ENCODE results near the gene WNT7B. TPM values are rescaled to one million over a fixed set of nuclear protein-coding genes. Genes with fewer than 3 reads are reported as not detected.

The WNT7B gene
- total and polyA plus RNA-seq, 2 of the 8 experiments (the other 6 are each of a cell fraction or from before 2014, with no cell fraction given), result 0.14 to 0.24 TPM

GRCh38 chr22:45980268-45980570 is 3.3 kb upstream of the WNT7B start (continued):
- TF ChIP-seq, protein P1, sequence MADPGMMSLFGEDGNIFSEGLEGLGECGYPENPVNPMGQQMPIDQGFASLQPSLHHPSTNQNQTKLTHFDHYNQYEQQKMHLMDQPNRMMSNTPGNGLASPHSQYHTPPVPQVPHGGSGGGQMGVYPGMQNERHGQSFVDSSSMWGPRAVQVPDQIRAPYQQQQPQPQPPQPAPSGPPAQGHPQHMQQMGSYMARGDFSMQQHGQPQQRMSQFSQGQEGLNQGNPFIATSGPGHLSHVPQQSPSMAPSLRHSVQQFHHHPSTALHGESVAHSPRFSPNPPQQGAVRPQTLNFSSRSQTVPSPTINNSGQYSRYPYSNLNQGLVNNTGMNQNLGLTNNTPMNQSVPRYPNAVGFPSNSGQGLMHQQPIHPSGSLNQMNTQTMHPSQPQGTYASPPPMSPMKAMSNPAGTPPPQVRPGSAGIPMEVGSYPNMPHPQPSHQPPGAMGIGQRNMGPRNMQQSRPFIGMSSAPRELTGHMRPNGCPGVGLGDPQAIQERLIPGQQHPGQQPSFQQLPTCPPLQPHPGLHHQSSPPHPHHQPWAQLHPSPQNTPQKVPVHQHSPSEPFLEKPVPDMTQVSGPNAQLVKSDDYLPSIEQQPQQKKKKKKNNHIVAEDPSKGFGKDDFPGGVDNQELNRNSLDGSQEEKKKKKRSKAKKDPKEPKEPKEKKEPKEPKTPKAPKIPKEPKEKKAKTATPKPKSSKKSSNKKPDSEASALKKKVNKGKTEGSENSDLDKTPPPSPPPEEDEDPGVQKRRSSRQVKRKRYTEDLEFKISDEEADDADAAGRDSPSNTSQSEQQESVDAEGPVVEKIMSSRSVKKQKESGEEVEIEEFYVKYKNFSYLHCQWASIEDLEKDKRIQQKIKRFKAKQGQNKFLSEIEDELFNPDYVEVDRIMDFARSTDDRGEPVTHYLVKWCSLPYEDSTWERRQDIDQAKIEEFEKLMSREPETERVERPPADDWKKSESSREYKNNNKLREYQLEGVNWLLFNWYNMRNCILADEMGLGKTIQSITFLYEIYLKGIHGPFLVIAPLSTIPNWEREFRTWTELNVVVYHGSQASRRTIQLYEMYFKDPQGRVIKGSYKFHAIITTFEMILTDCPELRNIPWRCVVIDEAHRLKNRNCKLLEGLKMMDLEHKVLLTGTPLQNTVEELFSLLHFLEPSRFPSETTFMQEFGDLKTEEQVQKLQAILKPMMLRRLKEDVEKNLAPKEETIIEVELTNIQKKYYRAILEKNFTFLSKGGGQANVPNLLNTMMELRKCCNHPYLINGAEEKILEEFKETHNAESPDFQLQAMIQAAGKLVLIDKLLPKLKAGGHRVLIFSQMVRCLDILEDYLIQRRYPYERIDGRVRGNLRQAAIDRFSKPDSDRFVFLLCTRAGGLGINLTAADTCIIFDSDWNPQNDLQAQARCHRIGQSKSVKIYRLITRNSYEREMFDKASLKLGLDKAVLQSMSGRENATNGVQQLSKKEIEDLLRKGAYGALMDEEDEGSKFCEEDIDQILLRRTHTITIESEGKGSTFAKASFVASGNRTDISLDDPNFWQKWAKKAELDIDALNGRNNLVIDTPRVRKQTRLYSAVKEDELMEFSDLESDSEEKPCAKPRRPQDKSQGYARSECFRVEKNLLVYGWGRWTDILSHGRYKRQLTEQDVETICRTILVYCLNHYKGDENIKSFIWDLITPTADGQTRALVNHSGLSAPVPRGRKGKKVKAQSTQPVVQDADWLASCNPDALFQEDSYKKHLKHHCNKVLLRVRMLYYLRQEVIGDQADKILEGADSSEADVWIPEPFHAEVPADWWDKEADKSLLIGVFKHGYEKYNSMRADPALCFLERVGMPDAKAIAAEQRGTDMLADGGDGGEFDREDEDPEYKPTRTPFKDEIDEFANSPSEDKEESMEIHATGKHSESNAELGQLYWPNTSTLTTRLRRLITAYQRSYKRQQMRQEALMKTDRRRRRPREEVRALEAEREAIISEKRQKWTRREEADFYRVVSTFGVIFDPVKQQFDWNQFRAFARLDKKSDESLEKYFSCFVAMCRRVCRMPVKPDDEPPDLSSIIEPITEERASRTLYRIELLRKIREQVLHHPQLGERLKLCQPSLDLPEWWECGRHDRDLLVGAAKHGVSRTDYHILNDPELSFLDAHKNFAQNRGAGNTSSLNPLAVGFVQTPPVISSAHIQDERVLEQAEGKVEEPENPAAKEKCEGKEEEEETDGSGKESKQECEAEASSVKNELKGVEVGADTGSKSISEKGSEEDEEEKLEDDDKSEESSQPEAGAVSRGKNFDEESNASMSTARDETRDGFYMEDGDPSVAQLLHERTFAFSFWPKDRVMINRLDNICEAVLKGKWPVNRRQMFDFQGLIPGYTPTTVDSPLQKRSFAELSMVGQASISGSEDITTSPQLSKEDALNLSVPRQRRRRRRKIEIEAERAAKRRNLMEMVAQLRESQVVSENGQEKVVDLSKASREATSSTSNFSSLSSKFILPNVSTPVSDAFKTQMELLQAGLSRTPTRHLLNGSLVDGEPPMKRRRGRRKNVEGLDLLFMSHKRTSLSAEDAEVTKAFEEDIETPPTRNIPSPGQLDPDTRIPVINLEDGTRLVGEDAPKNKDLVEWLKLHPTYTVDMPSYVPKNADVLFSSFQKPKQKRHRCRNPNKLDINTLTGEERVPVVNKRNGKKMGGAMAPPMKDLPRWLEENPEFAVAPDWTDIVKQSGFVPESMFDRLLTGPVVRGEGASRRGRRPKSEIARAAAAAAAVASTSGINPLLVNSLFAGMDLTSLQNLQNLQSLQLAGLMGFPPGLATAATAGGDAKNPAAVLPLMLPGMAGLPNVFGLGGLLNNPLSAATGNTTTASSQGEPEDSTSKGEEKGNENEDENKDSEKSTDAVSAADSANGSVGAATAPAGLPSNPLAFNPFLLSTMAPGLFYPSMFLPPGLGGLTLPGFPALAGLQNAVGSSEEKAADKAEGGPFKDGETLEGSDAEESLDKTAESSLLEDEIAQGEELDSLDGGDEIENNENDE (IDR thresholded peaks at IDR 0.05; ENCODE audit: insufficient replicate concordance, low read length), result no peak
- TF ChIP-seq PHF8 (conservative IDR thresholded peaks at IDR 0.05; ENCODE audit: low read depth, low read length) (no peak), TCF12 (IDR thresholded peaks at IDR 0.05; ENCODE audit: low read depth, low read length) (no peak), CHD1 (IDR thresholded peaks at IDR 0.05; ENCODE audit: low read depth, low read length) (no peak), HDAC2 (IDR thresholded peaks at IDR 0.05; ENCODE audit: borderline replicate concordance in 1 of 2, low read depth in 2 of 2, low read length in 2 of 2) (no peak), POLR2AphosphoS5 (IDR thresholded peaks at IDR 0.05; ENCODE audit: low read depth, low read length) (no peak), SIRT6 (IDR thresholded peaks at IDR 0.05; ENCODE audit: low read length) (no peak), CTBP2 (IDR thresholded peaks at IDR 0.05; ENCODE audit: borderline replicate concordance, insufficient read depth, insufficient read length, low read length) (no peak)
